Osteocyte (in vitro differentiated cells): ENCODE results near the gene UBAC2. TPM values are rescaled to one million over a fixed set of nuclear protein-coding genes. Genes with fewer than 3 reads are reported as not detected.

Experiments used
- DNase-seq: peaks from one replicate; pipeline ENCODE4 v3.0.0; 2021; ENCODE audit warnings: mixed read lengths; ENCODE audit not compliant: unreplicated experiment; ENCODE audit errors: extremely low spot score
- H3K27ac Mint-ChIP-seq: one replicate; pipeline ENCODE4 v1.8.0; 2021; ENCODE audit warnings: mild to moderate bottlenecking, mixed read lengths; ENCODE audit not compliant: unreplicated experiment
- H3K27me3 Mint-ChIP-seq: one replicate; pipeline ENCODE4 v1.8.0; 2021; ENCODE audit warnings: mixed read lengths; ENCODE audit not compliant: unreplicated experiment
- H3K36me3 Mint-ChIP-seq: one replicate; pipeline ENCODE4 v1.8.0; 2021; ENCODE audit warnings: mixed read lengths; ENCODE audit not compliant: unreplicated experiment
- H3K4me1 Mint-ChIP-seq: one replicate; pipeline ENCODE4 v1.8.0; 2021; ENCODE audit warnings: mixed read lengths; ENCODE audit not compliant: unreplicated experiment
- H3K4me3 Mint-ChIP-seq: one replicate; pipeline ENCODE4 v1.8.0; 2021; ENCODE audit warnings: mild to moderate bottlenecking, moderate library complexity, mixed read lengths; ENCODE audit not compliant: unreplicated experiment
- H3K9me3 Mint-ChIP-seq: one replicate; pipeline ENCODE4 v1.8.0; 2021; ENCODE audit warnings: mixed read lengths; ENCODE audit not compliant: unreplicated experiment
- CTCF ChIP-seq: fragments of 200-600 bp; sonication (generic); IDR thresholded peaks from 2 replicates; pipeline ENCODE4 v1.5.0; 2021; ENCODE audit warnings: antibody characterized with exemption, mild to moderate bottlenecking, moderate library complexity
- total RNA-seq: library from RNA; stranded (reverse); gene quantifications from 2 replicates; pipeline ENCODE4 v1.2.1, GENCODE V29; 2021

The UBAC2 gene
- total RNA-seq, 1 donor from 2014 or later = 64.0 TPM

- no peak for TF ChIP-seq CTCF
- H3K4me1 Mint-ChIP-seq = no peaks in the 10 kb centered on the region
- H3K9me3 Mint-ChIP-seq = no peaks in the 10 kb centered on the region
- H3K36me3 Mint-ChIP-seq = no peaks in the 10 kb centered on the region
- no peak overlapping the region for H3K27ac Mint-ChIP-seq
- no peak for DNase-seq
- H3K4me3 Mint-ChIP-seq = no peak overlapping the region
- peaks cover 49% of the 10 kb centered on the region for H3K27me3 Mint-ChIP-seq
These were observed 221.3 kb downstream of the UBAC2 start for GRCh38 chr13:99421758-99422585.

DNA sequence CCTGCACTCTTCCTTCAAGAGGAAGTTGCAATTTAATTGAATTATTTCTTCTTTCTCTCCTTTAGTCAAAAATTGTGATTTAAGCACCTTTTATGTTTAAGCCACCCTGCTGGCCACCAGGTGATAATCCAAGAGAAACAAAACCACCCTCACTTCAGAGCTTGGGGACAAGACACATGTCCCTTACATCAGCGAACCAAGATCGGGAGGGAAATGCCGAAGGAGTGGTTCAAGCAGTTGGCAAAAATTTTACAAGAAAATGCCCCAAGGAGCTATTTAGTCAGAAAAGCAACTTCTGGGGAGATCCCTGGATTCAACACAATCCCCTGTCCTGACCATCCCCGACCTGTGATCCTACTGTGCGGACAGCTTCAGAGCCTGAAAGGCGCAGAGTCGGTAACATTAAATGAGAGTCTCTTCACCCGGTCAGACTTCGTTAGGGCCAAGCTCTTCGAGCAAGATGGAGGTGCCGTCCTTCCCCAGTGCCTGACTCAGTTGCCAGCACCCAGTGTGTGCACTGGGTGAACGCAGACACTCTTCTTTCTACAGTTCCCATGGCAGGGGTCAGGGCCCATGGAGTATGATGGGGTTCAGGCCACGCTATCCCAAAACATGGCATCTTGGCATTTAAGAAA, 222.0 kb downstream of the UBAC2 start:
- H3K9me3 Mint-ChIP-seq = no peaks in the 10 kb centered on the region
- peaks cover 44% of the 10 kb centered on the region for H3K27me3 Mint-ChIP-seq
- H3K27ac Mint-ChIP-seq = no peak overlapping the region
- no peak overlapping the region for H3K4me3 Mint-ChIP-seq
- no peaks in the 10 kb centered on the region for H3K4me1 Mint-ChIP-seq
- no peak for DNase-seq
- H3K36me3 Mint-ChIP-seq = no peaks in the 10 kb centered on the region
- no peak for TF ChIP-seq CTCF

GRCh38 chr13:99425485-99426341, 225.1 kb downstream of the UBAC2 start:
- no peak for DNase-seq
- TF ChIP-seq CTCF = no peak
- Mint-ChIP-seq H3K4me1 (no peaks in the 10 kb centered on the region), H3K36me3 (no peaks in the 10 kb centered on the region), H3K27me3 (peaks cover 38% of the 10 kb centered on the region), H3K4me3 (no peak overlapping the region), H3K9me3 (no peaks in the 10 kb centered on the region), H3K27ac (no peak overlapping the region)

DNA sequence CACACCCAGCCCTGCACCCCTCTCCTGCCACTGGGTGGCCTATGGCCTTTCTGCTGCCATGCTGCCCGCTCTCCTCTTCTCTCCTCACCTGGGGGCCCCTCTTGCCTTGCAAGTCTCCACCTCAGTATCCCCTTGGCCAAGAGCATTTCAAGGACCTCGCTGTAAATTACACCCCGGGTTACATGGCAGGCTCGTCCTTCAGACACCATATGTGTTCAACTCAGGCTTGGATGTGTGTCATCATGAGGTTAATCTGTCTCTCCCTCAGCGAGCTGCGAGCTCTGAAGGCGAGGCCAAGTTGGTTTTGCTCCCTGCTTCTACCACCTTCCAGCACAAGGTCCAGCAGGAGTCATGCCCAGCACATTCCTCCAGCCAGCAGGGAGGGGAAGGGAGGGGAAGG, 225.8 kb downstream of the UBAC2 start:
- Mint-ChIP-seq H3K4me3 (no peak overlapping the region), H3K9me3 (no peaks in the 10 kb centered on the region), H3K4me1 (no peaks in the 10 kb centered on the region), H3K36me3 (no peaks in the 10 kb centered on the region), H3K27ac (no peak overlapping the region), H3K27me3 (peaks cover 35% of the 10 kb centered on the region)
- no peak for TF ChIP-seq CTCF
- DNase-seq = no peak
